ENCODE results near the gene NLGN1. TPM values are rescaled to one million over a fixed set of nuclear protein-coding genes. Genes with fewer than 3 reads are reported as not detected.
A peak's percentile ranks its signal among the peaks of the same experiment; 100 is the strongest.

Gene NLGN1
- total RNA-seq, 1 experiment from 2014 or later, result 5.2 TPM

DNA sequence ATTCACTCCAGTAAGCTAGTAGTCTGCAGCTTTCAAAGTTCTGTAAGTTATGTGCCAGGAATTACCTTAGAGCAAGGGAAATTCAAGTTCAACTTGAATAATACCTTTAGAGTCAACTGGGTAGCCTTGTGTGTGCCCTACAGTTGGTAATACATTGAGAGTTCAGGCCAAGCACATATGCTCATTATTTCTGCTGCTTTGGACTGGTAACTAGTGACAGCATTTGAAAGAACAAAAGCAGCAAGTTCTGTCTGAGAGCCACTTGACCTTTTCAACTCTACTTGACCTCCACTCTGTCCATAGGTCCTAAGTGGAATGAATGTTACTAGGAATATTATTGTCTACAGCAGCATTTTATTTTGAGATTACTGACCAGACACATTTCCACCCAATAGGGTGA, 723.5 kb downstream of the NLGN1 start:
- Histone ChIP-seq H4K5ac (ENCODE audit: insufficient read length, low read depth, low read length) (no peak overlapping the region), H3T11ph (ENCODE audit: low read length) (no peak overlapping the region), H3K56ac (ENCODE audit: insufficient read length, low read depth, low read length) (no peak overlapping the region), H4K8ac (replicated peaks; ENCODE audit: insufficient read length, low read depth, low read length) (no peak overlapping the region), H3K9ac (ENCODE audit: extremely low read depth, insufficient read length, low read length) (no peak overlapping the region), H2BK120ac (ENCODE audit: low read depth, low read length, poor library complexity, severe bottlenecking) (no peak overlapping the region), H2AFZ (ENCODE audit: low read length) (no peak overlapping the region), H3K4ac (ENCODE audit: low read depth, low read length) (no peak overlapping the region), H3K23ac (ENCODE audit: insufficient read length, low read depth, low read length) (no peak overlapping the region), H2AK5ac (ENCODE audit: insufficient read length, low read length) (no peak overlapping the region), H3K27ac (ENCODE audit: insufficient read length, low read depth, low read length) (no peak overlapping the region), H3K4me1 (ENCODE audit: insufficient read depth, low read length) (peaks cover 9% of the 10 kb centered on the region), H2BK5ac (ENCODE audit: insufficient read length, low read length) (no peak overlapping the region), H3K23me2 (ENCODE audit: insufficient read length, low read depth, low read length, poor library complexity, severe bottlenecking) (no peaks in the 10 kb centered on the region), H3K14ac (ENCODE audit: insufficient read depth, low read length) (no peak overlapping the region), H3K4me2 (ENCODE audit: insufficient read depth, insufficient read length, low read length) (no peak overlapping the region), H2BK15ac (ENCODE audit: low read depth, low read length) (no peak overlapping the region), H3K79me1 (ENCODE audit: insufficient read depth, low read depth, low read length, poor library complexity, severe bottlenecking) (no peaks in the 10 kb centered on the region), H2BK12ac (ENCODE audit: insufficient read length, low read depth, low read length) (no peak overlapping the region), H3K9me3 (ENCODE audit: control insufficient read depth, low read depth, low read length) (no peaks in the 10 kb centered on the region), H3K27me3 (ENCODE audit: insufficient read depth, low read length) (no peaks in the 10 kb centered on the region), H3K79me2 (ENCODE audit: insufficient read depth, low read length) (no peaks in the 10 kb centered on the region), H4K20me1 (ENCODE audit: control insufficient read depth, insufficient read depth, insufficient read length) (no peaks in the 10 kb centered on the region), H2BK20ac (ENCODE audit: low read depth, low read length, poor library complexity, severe bottlenecking) (no peak overlapping the region), H4K91ac (ENCODE audit: insufficient read length, low read depth, low read length) (no peak overlapping the region), H3K18ac (ENCODE audit: insufficient read length, low read depth, low read length) (no peak overlapping the region)
- no peak overlapping the region for H3K4me3 Mint-ChIP-seq
- DNase-seq, result no peak
- no peak for TF ChIP-seq CTCF (conservative IDR thresholded peaks at IDR 0.05)
- H3K9me3 Mint-ChIP-seq, result no peaks in the 10 kb centered on the region
- H3K27me3 Mint-ChIP-seq (ENCODE audit: low read depth), result no peaks in the 10 kb centered on the region
- peaks cover 0 to 2% (median 0%) of the 10 kb centered on the region in 3 experiments; a peak in 1 of 7 replicates for H3K36me3 Mint-ChIP-seq (ENCODE audit: insufficient read depth in 1 of 3, low read depth in 3 of 3)
- H3K4me1 Mint-ChIP-seq, result peaks cover 30 to 31% of the 10 kb centered on the region in 2 experiments
- H3K27ac Mint-ChIP-seq, result peak overlapping the region in 1 of 3 experiments; percentile 47; a peak in 2 of 7 replicates

All from H9 (cell line).